Trophoblast cell (in vitro differentiated cells and primary cell): Measurements from ENCODE around the gene WDR37.

Source experiments
- DNase-seq, 2 donors: peaks; one replicate each; pipeline ENCODE4 v3.0.0-alpha.2; 2016
- H2AFZ ChIP-seq: 2 replicates; pipeline ENCODE4 v1.6.1; 2013; ENCODE audit warnings: low read length, moderate library complexity, mild to moderate bottlenecking; ENCODE audit not compliant: insufficient read depth, poor library complexity
- H2AK5ac ChIP-seq: 2 replicates; pipeline ENCODE4 v1.6.1; 2013; ENCODE audit warnings: mild to moderate bottlenecking, low read length
- H2BK120ac ChIP-seq: 2 replicates; pipeline ENCODE4 v1.6.1; 2013; ENCODE audit warnings: low read length, mild to moderate bottlenecking, moderate library complexity; ENCODE audit not compliant: insufficient read depth, poor library complexity
- H2BK12ac ChIP-seq: 2 replicates; pipeline ENCODE4 v1.6.1; 2013; ENCODE audit warnings: mild to moderate bottlenecking, low read length, moderate library complexity
- H2BK5ac ChIP-seq: 2 replicates; pipeline ENCODE4 v1.6.1; 2013; ENCODE audit warnings: low read length, low read depth, moderate library complexity, mild to moderate bottlenecking; ENCODE audit not compliant: poor library complexity
- H3K14ac ChIP-seq: 2 replicates; pipeline ENCODE4 v1.6.1; 2013; ENCODE audit warnings: mild to moderate bottlenecking, low read length
- H3K18ac ChIP-seq: 2 replicates; pipeline ENCODE4 v1.6.1; 2013; ENCODE audit warnings: mild to moderate bottlenecking, low read length
- H3K23ac ChIP-seq: 2 replicates; pipeline ENCODE4 v1.6.1; 2013; ENCODE audit warnings: low read length
- H3K27ac ChIP-seq: 2 replicates; pipeline ENCODE4 v1.5.1; 2013; ENCODE audit warnings: low read depth, mild to moderate bottlenecking, inconsistent platforms, low read length, moderate library complexity
- H3K27me3 ChIP-seq: 2 replicates; pipeline ENCODE4 v1.6.1; 2013; ENCODE audit warnings: inconsistent platforms, mild to moderate bottlenecking, low read length, moderate library complexity; ENCODE audit not compliant: insufficient read depth
- H3K36me3 ChIP-seq, 2 experiments: 1 replicate in 1 of 2; 2 replicates in 1 of 2; pipeline ENCODE4 v1.6.1; 2013; ENCODE audit warnings: low read length in 2 of 2, mild to moderate bottlenecking in 2 of 2, moderate library complexity in 1 of 2; ENCODE audit not compliant: insufficient read depth in 2 of 2, control insufficient read depth in 1 of 2
- H3K4ac ChIP-seq: 2 replicates; pipeline ENCODE4 v1.6.1; 2013; ENCODE audit warnings: low read depth, mild to moderate bottlenecking, low read length, moderate library complexity
- H3K4me1 ChIP-seq, 2 experiments: 1 replicate in 1 of 2; 2 replicates in 1 of 2; pipeline ENCODE4 v1.6.1; 2013; ENCODE audit warnings: low read length in 2 of 2, mild to moderate bottlenecking in 2 of 2, moderate library complexity in 1 of 2; ENCODE audit not compliant: insufficient read depth in 2 of 2, control insufficient read depth in 1 of 2
- H3K4me2 ChIP-seq: 2 replicates; pipeline ENCODE4 v1.6.1; 2013; ENCODE audit warnings: inconsistent platforms, mild to moderate bottlenecking, low read length, moderate library complexity
- H3K4me3 ChIP-seq: 2 replicates; pipeline ENCODE4 v1.5.1; 2013; ENCODE audit warnings: mild to moderate bottlenecking, low read depth, low read length, inconsistent platforms
- H3K79me1 ChIP-seq: one replicate; pipeline ENCODE4 v1.6.1; 2013; ENCODE audit warnings: low read length
- H3K79me2 ChIP-seq: 2 replicates; pipeline ENCODE4 v1.6.1; 2013; ENCODE audit warnings: low read length, mild to moderate bottlenecking; ENCODE audit not compliant: control insufficient read depth, insufficient read depth, poor library complexity
- H3K9ac ChIP-seq: 2 replicates; pipeline ENCODE4 v1.6.1; 2013; ENCODE audit warnings: mild to moderate bottlenecking, low read length
- H3K9me3 ChIP-seq: 2 replicates; pipeline ENCODE4 v1.6.1; 2013; ENCODE audit warnings: low read depth, mild to moderate bottlenecking, control low read depth, inconsistent platforms, low read length; ENCODE audit not compliant: insufficient read depth
- H4K12ac ChIP-seq: 2 replicates; pipeline ENCODE4 v1.6.1; 2013; ENCODE audit warnings: low read depth, mild to moderate bottlenecking, low read length, moderate library complexity
- H4K8ac ChIP-seq: 2 replicates; pipeline ENCODE4 v1.6.1; 2013; ENCODE audit warnings: low read depth, mild to moderate bottlenecking, low read length, moderate library complexity
- H4K91ac ChIP-seq: one replicate; pipeline ENCODE4 v1.6.1; 2013; ENCODE audit warnings: low read depth, mild to moderate bottlenecking, low read length, moderate library complexity
- WGBS: extraction: QIAGEN DNeasy Blood & Tissue Kit; methylation state at CpG from one replicate; pipeline ENCODE4 v1.1.7; 2013; ENCODE audit warnings: missing lambda C conversion rate; ENCODE audit not compliant: insufficient read length, insufficient coverage; ENCODE audit errors: extremely low coverage; 5-methylcytosine and 5-hydroxymethylcytosine counted together

Gene WDR37

DNA sequence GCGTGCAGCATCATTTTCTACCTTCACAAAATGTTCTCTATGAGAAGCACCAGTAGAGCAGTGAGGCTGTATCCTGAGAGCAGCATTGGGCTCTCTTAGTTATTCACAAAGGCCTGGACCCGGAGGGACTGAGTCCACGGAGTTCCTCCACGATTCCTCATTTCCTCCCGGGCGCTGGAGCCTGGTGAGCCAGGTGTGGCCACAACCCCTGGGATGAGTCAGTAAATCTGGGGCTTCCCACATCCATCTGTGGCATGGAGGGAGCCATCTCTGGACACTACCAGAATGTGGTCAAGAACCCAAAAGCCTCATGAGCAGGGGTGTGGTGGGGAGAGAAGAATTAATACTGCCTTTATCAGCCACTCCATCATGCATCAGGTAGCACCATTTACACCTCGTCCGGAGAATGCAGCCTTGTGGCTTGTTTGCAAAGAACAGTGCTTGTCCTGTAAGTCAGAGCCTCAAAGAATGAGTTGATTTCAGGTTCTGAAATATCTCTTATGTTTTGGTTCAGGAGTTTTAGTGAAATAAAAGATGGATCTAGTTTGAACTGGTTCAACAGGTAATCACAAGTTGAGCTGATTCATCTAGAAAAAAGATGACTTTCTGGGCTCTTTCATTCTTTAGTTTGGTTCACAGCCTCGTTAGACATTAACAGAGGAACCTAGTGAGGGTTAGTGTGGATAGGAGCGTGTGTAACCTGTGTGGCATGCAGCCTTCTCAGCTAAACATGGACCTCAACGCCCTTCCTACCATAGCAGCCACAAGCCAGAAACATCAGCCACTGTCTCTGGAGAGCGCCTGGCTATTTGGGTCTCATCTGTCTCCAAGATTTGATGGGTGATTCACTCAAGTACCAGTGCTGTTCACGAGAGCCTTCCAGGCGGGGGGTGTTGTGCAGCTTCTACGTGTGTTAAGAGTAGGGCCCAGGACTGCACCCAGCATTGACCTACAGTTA lies 95.2 kb downstream of the WDR37 start:
- Histone ChIP-seq H3K4me1 (peaks cover 0 to 2% of the 10 kb centered on the region in 2 experiments), H3K18ac (no peak overlapping the region)

GRCh38 chr10:1152386-1153250 lies 96.4 kb downstream of the WDR37 start:
- Histone ChIP-seq H3K27me3 (no peaks in the 10 kb centered on the region), H3K79me2 (no peaks in the 10 kb centered on the region), H3K14ac (no peak overlapping the region), H4K91ac (no peak overlapping the region), H4K12ac (no peak overlapping the region), H3K9ac (no peak overlapping the region), H2BK120ac (no peak overlapping the region), H3K36me3 (no peaks in the 10 kb centered on the region), H2AFZ (no peak overlapping the region), H3K23ac (no peak overlapping the region), H3K9me3 (peaks cover 2% of the 10 kb centered on the region), H2BK12ac (no peak overlapping the region), H3K79me1 (no peaks in the 10 kb centered on the region), H3K4ac (no peak overlapping the region), H3K18ac (no peak overlapping the region), H2AK5ac (no peak overlapping the region), H3K27ac (no peak overlapping the region), H3K4me1 (peaks cover 0 to 2% of the 10 kb centered on the region in 2 experiments), H2BK5ac (no peak overlapping the region), H3K4me3 (no peak overlapping the region), H4K8ac (no peak overlapping the region), H3K4me2 (no peak overlapping the region)
- no peak for DNase-seq
- WGBS: no CpG with 5 or more reads among the region's 32 CpGs

More for the DNA sequence above, 95.2 kb downstream of the WDR37 start:
- no peak overlapping the region for H2AK5ac ChIP-seq
- peaks cover 8% of the 10 kb centered on the region for H3K9me3 ChIP-seq
- no peak overlapping the region for H4K8ac ChIP-seq
- no peak overlapping the region for H3K4ac ChIP-seq
- no peak overlapping the region for H2BK120ac ChIP-seq
- no peak overlapping the region for H2BK12ac ChIP-seq
- H3K79me2 ChIP-seq: no peaks in the 10 kb centered on the region
- H4K12ac ChIP-seq: no peak overlapping the region
- DNase-seq: no peak
- H2AFZ ChIP-seq: no peak overlapping the region
- H3K27ac ChIP-seq: no peak overlapping the region
- H3K36me3 ChIP-seq: no peaks in the 10 kb centered on the region
- H3K4me3 ChIP-seq: no peak overlapping the region
- H3K79me1 ChIP-seq: no peaks in the 10 kb centered on the region
- no peak overlapping the region for H3K4me2 ChIP-seq
- no peak overlapping the region for H2BK5ac ChIP-seq
- no peaks in the 10 kb centered on the region for H3K27me3 ChIP-seq
- whole genome bisulfite sequencing: no CpG with 5 or more reads among the region's 15 CpGs
- H3K9ac ChIP-seq: no peak overlapping the region
- H3K14ac ChIP-seq: no peak overlapping the region
- no peak overlapping the region for H3K23ac ChIP-seq
- no peak overlapping the region for H4K91ac ChIP-seq

GRCh38 chr10:1153251-1153763 lies 97.1 kb downstream of the WDR37 start:
- Histone ChIP-seq H3K4me2 (no peak overlapping the region), H3K14ac (no peak overlapping the region), H2AK5ac (no peak overlapping the region), H4K8ac (no peak overlapping the region), H3K4me3 (no peak overlapping the region), H3K36me3 (no peaks in the 10 kb centered on the region), H3K9ac (no peak overlapping the region), H3K79me1 (no peaks in the 10 kb centered on the region), H3K23ac (no peak overlapping the region), H3K4me1 (peaks cover 0 to 2% of the 10 kb centered on the region in 2 experiments), H2BK12ac (no peak overlapping the region), H2AFZ (no peak overlapping the region), H2BK120ac (no peak overlapping the region), H4K91ac (no peak overlapping the region), H3K79me2 (no peaks in the 10 kb centered on the region), H3K4ac (no peak overlapping the region), H3K9me3 (peaks cover 2% of the 10 kb centered on the region), H3K18ac (no peak overlapping the region), H3K27ac (no peak overlapping the region), H4K12ac (no peak overlapping the region), H2BK5ac (no peak overlapping the region), H3K27me3 (no peaks in the 10 kb centered on the region)
- no CpG with 5 or more reads among the region's 6 CpGs for WGBS
- DNase-seq: no peak

GRCh38 chr10:1153805-1154351 lies 97.7 kb downstream of the WDR37 start:
- Histone ChIP-seq H3K18ac (no peak overlapping the region), H3K14ac (no peak overlapping the region), H3K4me2 (no peak overlapping the region), H3K36me3 (no peaks in the 10 kb centered on the region), H3K4me3 (no peak overlapping the region), H2AFZ (no peak overlapping the region), H2AK5ac (no peak overlapping the region), H3K79me1 (no peaks in the 10 kb centered on the region), H3K9me3 (peaks cover 2% of the 10 kb centered on the region), H4K91ac (no peak overlapping the region), H3K4me1 (peaks cover 0 to 2% of the 10 kb centered on the region in 2 experiments), H2BK120ac (no peak overlapping the region), H2BK12ac (no peak overlapping the region), H3K23ac (no peak overlapping the region), H4K8ac (no peak overlapping the region), H3K27me3 (no peaks in the 10 kb centered on the region), H3K9ac (no peak overlapping the region), H4K12ac (no peak overlapping the region), H3K4ac (no peak overlapping the region), H2BK5ac (no peak overlapping the region), H3K79me2 (no peaks in the 10 kb centered on the region), H3K27ac (no peak overlapping the region)
- no peak for DNase-seq
- no CpG with 5 or more reads among the region's 20 CpGs for WGBS
